OCI-LY1 (cell line): Measurements from ENCODE around the gene ASB4.

Experiments
- H2AFZ ChIP-seq: fragments of 200-600 bp; sonication (generic), shearing (Covaris generic); 2 replicates; pipeline ENCODE4 v1.6.0; 2014; ENCODE audit warnings: antibody characterized with exemption, mild to moderate bottlenecking, low read length
- H3F3A ChIP-seq: fragments of 200-600 bp; sonication (generic), shearing (Covaris generic); 2 replicates; pipeline ENCODE4 v1.6.0; 2014; ENCODE audit warnings: mild to moderate bottlenecking, antibody characterized with exemption, low read length, moderate library complexity; ENCODE audit not compliant: insufficient read depth
- H3K27ac ChIP-seq: fragments of 200-600 bp; sonication (generic); 2 replicates; pipeline ENCODE4 v1.5.1; 2014; ENCODE audit warnings: low read length, mixed run types, mild to moderate bottlenecking, low read depth; ENCODE audit not compliant: poor library complexity, severe bottlenecking
- H3K27me3 ChIP-seq: fragments of 200-600 bp; sonication (generic); 2 replicates; pipeline ENCODE4 v1.6.0; 2014; ENCODE audit warnings: antibody characterized with exemption, mild to moderate bottlenecking, low read length, moderate library complexity; ENCODE audit not compliant: insufficient read depth
- H3K36me3 ChIP-seq: fragments of 200-600 bp; sonication (generic); 2 replicates; pipeline ENCODE4 v1.6.1; 2014; ENCODE audit warnings: mild to moderate bottlenecking, antibody characterized with exemption, low read length, moderate library complexity, mixed read lengths; ENCODE audit not compliant: insufficient read depth
- H3K4me1 ChIP-seq: fragments of 200-600 bp; sonication (generic); 2 replicates; pipeline ENCODE4 v1.5.1; 2014; ENCODE audit warnings: mild to moderate bottlenecking, low read length, moderate library complexity; ENCODE audit not compliant: insufficient read depth, severe bottlenecking
- H3K4me2 ChIP-seq: fragments of 200-600 bp; sonication (generic), shearing (Covaris generic); 2 replicates; pipeline ENCODE4 v1.6.1; 2014; ENCODE audit warnings: low read length
- H3K4me3 ChIP-seq: fragments of 200-600 bp; sonication (generic); 2 replicates; pipeline ENCODE4 v1.5.1; 2014; ENCODE audit warnings: low read length, low read depth, mild to moderate bottlenecking, mixed read lengths; ENCODE audit not compliant: poor library complexity, severe bottlenecking
- H3K79me2 ChIP-seq: fragments of 200-600 bp; shearing (Covaris generic); 2 replicates; pipeline ENCODE4 v1.6.1; 2016; ENCODE audit warnings: mixed run types, low read length, mixed read lengths; ENCODE audit not compliant: insufficient read depth
- H3K9ac ChIP-seq: fragments of 200-600 bp; sonication (generic), shearing (Covaris generic); 2 replicates; pipeline ENCODE4 v1.6.1; 2014; ENCODE audit warnings: mild to moderate bottlenecking, low read length, mixed read lengths
- H3K9me2 ChIP-seq: fragments of 200-600 bp; sonication (generic), shearing (Covaris generic); 2 replicates; pipeline ENCODE4 v1.6.1; 2014; ENCODE audit warnings: low read depth, mild to moderate bottlenecking, low read length, mixed read lengths
- H3K9me3 ChIP-seq: fragments of 200-600 bp; shearing (Covaris generic); 2 replicates; pipeline ENCODE4 v1.6.1; 2014; ENCODE audit warnings: low read length, mixed read lengths
- H4K20me1 ChIP-seq: fragments of 200-600 bp; sonication (generic), shearing (Covaris generic); 2 replicates; pipeline ENCODE4 v1.6.0; 2016; ENCODE audit warnings: mild to moderate bottlenecking, low read length; ENCODE audit not compliant: insufficient read depth
- CTCF ChIP-seq: fragments of 200-600 bp; sonication (generic), shearing (Covaris generic); IDR thresholded peaks from 2 replicates; pipeline ENCODE4 v1.5.1; 2017; ENCODE audit warnings: mild to moderate bottlenecking, antibody characterized with exemption, low read length, moderate library complexity, mixed read lengths
- EZH2 ChIP-seq: fragments of 200-600 bp; sonication (generic), shearing (Covaris generic); IDR thresholded peaks from 2 replicates; pipeline ENCODE4 v1.8.0; 2017; ENCODE audit warnings: borderline replicate concordance, mixed run types, mild to moderate bottlenecking, antibody characterized with exemption, low read length, moderate library complexity, mixed read lengths

ASB4 gene, protein sequence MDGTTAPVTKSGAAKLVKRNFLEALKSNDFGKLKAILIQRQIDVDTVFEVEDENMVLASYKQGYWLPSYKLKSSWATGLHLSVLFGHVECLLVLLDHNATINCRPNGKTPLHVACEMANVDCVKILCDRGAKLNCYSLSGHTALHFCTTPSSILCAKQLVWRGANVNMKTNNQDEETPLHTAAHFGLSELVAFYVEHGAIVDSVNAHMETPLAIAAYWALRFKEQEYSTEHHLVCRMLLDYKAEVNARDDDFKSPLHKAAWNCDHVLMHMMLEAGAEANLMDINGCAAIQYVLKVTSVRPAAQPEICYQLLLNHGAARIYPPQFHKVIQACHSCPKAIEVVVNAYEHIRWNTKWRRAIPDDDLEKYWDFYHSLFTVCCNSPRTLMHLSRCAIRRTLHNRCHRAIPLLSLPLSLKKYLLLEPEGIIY

DNA sequence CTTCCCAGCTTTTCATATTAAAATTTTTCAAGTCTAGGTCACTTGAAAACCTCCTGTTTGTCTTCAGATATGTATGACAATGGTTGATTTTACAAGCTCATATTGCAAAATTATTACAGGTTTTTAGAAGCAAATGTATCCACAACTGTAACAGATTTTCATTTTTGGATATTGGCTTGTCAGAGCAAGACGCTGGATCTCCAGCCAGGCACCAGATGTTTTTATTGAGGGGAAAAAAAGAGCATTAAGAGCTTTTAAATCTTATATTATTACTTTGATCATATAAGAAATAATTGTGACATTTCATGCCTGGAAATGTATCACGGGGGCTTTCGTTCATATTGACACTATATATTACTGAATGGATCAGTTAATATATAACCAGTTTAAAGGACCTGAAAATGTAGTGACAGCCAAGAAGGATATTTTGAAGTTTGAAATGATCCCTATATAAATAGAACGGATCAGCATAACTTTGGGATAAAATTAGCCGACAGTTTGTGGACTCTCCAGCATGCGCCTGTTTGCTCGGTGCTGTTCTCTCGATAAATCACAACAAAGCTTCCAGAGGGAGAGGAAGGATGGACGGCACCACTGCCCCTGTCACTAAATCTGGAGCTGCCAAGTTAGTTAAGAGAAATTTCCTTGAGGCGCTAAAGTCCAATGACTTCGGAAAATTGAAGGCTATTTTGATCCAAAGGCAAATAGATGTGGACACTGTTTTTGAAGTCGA, at the start of gene ASB4:
TSS of gene ASB4 (plus strand) at position 553 of the 733 bp plus-strand sequence. CDS start at position 582, 29 bp downstream.
- no peaks in the 10 kb centered on the region for H3K4me1 ChIP-seq
- no peaks in the 10 kb centered on the region for H3F3A ChIP-seq
- no peaks in the 10 kb centered on the region for H3K79me2 ChIP-seq
- no peaks in the 10 kb centered on the region for H3K9me3 ChIP-seq
- H3K4me2 ChIP-seq, result no peak within 1 kb of the TSS
- H3K9me2 ChIP-seq, result no peaks in the 10 kb centered on the region
- H3K27me3 ChIP-seq, result no peaks in the 10 kb centered on the region
- no peak within 1 kb of the TSS for H3K9ac ChIP-seq
- TF ChIP-seq EZH2 (no peak), CTCF (no peak)
- no peaks in the 10 kb centered on the region for H4K20me1 ChIP-seq
- no peak within 1 kb of the TSS for H3K27ac ChIP-seq
- H2AFZ ChIP-seq, result no peak within 1 kb of the TSS
- no peaks in the 10 kb centered on the region for H3K36me3 ChIP-seq
- no peak within 1 kb of the TSS for H3K4me3 ChIP-seq

- no peaks in the 10 kb centered on the region for H3K9me3 ChIP-seq
- no peak overlapping the region for H2AFZ ChIP-seq
- no peak for TF ChIP-seq EZH2
- TF ChIP-seq CTCF, result no peak
- no peak overlapping the region for H3K4me2 ChIP-seq
- no peaks in the 10 kb centered on the region for H3F3A ChIP-seq
- H4K20me1 ChIP-seq, result no peaks in the 10 kb centered on the region
- no peaks in the 10 kb centered on the region for H3K36me3 ChIP-seq
- H3K4me3 ChIP-seq, result no peak overlapping the region
- no peak overlapping the region for H3K9ac ChIP-seq
- no peaks in the 10 kb centered on the region for H3K79me2 ChIP-seq
- no peaks in the 10 kb centered on the region for H3K9me2 ChIP-seq
- H3K27ac ChIP-seq, result no peak overlapping the region
- H3K27me3 ChIP-seq, result no peaks in the 10 kb centered on the region
- peaks cover 22% of the 10 kb centered on the region for H3K4me1 ChIP-seq
These were observed 49.3 kb upstream of the ASB4 start for GRCh38 chr7:95436407-95436806.

DNA sequence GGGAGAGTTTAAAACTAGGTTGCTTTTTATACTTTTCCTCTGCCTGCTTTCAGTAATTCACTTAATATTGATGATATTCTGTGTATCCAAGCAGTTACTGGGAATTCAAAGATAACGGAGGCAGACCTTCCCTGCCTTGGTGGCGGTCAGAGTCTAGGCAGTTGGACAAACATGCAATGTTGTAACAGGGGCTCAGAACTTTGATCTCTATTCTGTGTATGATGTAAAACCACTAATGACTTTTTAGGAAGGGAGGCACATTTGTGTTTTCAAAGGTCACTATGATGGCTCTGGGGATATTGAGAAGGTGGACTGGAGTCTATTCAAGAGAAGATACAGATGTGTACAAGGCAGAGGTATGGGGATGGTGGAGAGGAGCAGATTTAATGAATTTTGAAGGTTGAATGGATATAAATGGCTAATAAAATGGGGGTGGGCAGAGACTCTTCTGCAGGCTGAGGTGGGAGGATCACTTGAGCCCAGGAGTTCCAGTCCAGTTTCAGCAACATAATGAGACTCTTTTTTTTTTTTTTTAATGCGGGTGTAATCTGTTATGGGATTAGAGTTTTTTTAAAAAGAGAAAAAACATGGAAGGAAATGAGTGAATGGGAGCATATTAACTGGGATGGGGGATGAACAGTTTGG, 45.2 kb upstream of the ASB4 start:
- H3K79me2 ChIP-seq, result no peaks in the 10 kb centered on the region

More for the DNA sequence above, 45.2 kb upstream of the ASB4 start:
- H3K9me2 ChIP-seq, result no peaks in the 10 kb centered on the region
- H3K27ac ChIP-seq, result no peak overlapping the region
- H2AFZ ChIP-seq, result no peak overlapping the region
- no peak overlapping the region for H3K9ac ChIP-seq
- TF ChIP-seq CTCF (no peak), EZH2 (no peak)
- H3K36me3 ChIP-seq, result no peaks in the 10 kb centered on the region
- H4K20me1 ChIP-seq, result no peaks in the 10 kb centered on the region
- no peaks in the 10 kb centered on the region for H3K9me3 ChIP-seq
- no peak overlapping the region for H3K4me3 ChIP-seq
- H3F3A ChIP-seq, result no peaks in the 10 kb centered on the region
- H3K27me3 ChIP-seq, result no peaks in the 10 kb centered on the region
- peaks cover 7% of the 10 kb centered on the region for H3K4me1 ChIP-seq
- H3K4me2 ChIP-seq, result no peak overlapping the region
